Measurements from ENCODE around the gene CDH4.
A peak's percentile ranks its signal among the peaks of the same experiment; 100 is the strongest.

The CDH4 gene

DNA sequence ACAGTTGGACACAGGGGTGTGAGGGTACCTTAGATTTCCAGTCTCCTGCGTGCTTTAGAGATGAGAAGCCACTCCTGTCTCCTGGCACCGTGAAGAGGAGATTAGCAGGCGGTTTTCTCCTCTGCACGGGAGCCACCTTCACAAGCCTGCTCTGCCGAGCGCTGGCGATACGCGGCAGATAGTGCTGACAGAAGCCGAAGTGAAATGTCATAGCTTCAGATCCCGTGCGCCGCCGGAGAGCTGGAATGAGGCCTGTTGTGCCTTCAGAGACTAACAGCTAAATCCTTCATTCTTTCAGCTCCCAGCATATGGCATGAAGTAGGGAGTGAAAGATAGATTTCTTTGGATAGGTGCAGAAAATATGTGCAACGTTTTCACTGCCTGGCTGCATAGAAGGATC lies 442.6 kb downstream of the CDH4 start:
- no peak for DNase-seq (ENCODE audit: low read depth)

DNA sequence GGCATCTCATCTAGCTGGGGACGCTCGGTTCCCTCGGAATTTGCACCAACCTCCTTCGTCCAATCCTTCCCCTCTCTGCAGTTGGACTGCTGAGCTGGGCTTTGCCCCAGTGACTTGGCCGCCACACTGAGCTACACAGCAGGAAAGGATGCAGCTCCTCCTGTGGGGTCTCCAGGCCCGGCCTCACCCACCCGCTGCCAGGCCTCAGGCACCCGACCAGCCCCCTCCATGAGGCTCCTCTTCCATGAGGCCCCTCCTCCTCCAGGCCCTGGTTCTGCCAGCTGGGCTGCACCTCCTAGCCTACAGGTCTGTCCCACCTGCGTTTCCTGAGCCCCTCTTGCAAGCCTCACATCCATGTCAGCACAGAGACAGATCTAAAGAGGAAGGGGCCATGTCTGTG lies 443.7 kb downstream of the CDH4 start:
- no peak for DNase-seq (ENCODE audit: low read depth)

DNA sequence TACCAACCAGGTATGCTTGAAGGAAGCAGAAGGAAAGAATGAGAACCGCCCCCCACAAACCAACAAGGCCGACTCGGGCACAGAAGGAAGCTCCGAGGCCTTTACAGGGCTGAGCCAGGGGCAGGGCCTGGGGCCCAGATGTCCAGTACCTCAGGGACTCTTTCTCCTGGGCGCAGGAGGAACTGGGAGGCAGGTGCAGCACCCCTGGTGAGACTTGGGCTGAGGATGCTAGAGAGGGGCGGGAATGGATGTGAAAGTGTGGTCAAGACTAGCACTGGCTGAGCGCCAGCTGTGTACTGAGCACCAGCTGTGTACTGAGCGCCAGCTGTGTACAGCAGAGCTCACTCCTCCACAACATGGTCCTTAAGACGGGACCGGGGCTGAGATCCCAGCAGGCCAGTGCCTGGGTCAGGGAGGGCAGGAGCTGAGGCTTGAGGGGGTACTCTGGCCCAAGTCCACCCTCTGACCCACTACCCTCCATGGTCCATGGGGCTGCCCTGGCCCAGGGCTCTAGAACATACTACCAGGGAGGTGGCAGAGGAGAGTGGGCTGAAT lies 444.2 kb downstream of the CDH4 start:
- DNase-seq (ENCODE audit: low read depth), result no peak

DNA sequence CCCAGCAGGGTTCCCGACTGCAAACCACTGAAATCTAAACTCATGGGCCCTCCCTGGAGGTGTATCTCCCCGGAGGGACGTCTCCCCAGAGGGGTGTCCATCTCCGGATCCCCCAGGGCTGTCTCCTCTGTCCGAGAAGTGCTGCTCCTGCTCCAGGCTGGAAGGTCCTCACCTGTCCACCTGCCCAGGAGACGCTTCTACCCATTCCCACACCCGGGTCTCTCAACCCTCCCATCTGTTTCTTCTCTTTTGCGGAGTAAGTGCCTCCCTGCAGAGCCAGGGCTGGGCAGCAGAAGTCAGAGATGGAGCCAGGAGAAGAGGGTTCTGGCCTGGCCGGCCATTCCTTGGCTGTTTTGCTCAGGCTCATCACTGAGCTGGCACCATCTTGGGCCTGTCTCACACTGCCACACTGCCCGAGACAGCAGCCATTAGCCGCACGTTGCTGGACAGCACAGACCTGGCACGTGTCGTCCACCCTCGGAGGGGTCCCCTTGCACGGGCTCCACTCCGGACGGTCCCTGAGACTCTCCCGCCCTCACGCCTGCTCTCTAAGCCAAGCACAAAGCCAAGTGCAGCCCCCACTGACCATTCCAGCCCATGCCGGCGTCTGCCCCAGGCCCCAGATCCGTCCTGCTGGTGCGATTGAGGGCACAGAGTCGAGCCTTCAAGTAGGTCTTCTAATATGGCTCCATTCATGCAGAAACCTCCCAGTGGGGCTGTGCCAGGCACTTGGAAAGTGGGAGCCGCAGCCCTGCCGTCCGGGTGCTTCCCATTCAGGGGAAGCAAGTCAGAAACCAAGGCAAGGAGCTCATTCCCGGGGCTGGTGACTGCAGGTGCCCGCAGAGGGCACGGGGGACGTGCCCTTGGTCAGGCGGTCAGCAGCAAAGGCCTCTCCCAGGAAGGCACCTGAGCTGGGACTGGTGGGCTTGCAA lies 445.9 kb downstream of the CDH4 start:
- DNase-seq (ENCODE audit: low read depth), result no peak

DNA sequence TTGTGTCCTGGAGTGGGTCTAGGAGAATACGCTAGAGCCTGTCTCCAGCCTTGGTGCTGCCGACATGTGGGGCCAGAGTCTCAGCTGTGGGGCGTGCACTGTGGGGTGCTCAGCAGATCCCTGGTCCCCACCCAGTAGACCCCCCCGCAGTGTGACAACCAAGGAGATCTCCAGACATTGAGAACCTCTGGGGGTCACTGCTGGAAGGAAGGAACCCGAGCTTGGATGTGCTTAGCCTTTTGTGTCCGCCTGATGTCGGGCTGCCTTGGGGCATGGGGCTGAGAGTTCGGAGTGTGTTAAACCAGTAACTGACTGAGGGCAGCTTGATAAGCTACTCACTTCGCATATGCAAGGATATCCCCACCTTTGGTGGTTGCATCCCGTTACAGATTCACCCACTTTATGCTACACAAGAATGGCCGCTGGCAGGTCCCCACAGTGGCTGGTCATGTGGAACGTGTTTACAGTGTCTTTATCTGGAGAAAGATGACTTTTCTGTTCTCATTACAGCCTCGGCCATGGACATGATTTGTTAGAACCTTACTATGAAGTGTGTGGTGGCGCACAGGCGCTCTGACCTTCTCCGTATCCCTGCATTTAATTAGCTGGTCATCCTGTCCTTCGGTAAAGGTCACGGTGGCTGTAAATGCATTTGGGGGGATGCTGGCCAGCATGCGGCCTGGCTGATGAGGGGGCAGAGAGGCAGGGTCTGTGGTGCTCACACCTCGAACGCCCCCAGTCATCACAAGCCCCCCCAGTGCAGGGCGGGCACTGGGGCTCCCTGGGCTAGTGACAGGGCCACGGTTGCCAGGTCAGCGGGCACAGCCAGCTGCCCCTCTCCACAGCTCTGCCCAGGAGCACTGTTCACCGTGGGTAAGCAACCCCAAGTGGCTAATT lies 446.8 kb downstream of the CDH4 start:
- no peak for DNase-seq (ENCODE audit: low read depth)

GRCh38 chr20:61699495-61700374 lies 447.7 kb downstream of the CDH4 start:
- DNase-seq (ENCODE audit: low read depth), result no peak

GRCh38 chr20:61700595-61701140 lies 448.6 kb downstream of the CDH4 start:
- no peak for DNase-seq (ENCODE audit: low read depth)

DNA sequence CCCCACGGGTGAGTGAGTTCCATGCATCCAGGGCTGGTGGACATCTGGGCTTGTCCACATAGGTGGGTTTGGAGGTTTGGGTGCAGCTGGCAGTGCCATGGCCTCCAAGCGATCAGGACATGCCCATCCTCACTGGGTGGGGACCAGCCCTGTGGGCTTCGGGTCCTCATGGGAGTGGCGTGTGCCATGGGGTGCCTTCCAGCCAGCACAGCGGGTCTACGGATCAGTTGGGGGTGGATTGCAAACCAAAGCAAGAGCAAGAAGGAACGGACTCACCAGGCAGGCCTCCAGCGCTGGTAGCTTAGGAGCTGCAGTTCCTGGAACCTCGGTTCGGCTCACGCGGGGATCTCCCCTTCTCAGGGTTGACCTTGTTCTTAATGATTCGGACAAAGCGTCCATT lies 449.3 kb downstream of the CDH4 start:
- no peak for DNase-seq (ENCODE audit: low read depth)

DNA sequence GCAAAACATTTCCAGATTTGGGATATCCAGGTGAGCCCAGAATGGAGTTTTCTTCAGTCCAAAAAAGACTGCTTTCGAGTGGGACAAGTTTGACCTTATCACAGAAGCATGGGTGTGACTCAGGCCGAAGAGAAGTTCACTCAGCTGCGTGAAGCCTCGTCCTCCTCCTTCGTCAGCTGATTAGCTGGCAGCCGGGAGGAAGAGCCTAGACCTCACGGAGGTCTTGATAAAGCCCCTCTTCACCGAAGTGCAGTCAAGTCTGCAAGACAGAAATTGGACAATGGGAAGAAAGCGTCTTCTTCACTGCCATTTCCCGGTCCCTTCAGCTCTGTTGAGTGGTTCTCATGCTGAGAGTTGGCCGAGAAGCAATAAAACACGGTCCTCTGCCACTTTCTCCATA lies 449.7 kb downstream of the CDH4 start:
- DNase-seq (ENCODE audit: low read depth), result no peak

GRCh38 chr20:61702246-61702645 lies 450.2 kb downstream of the CDH4 start:
- no peak for DNase-seq (ENCODE audit: low read depth)

- no peak for DNase-seq (ENCODE audit: low read depth)
These were observed 452.6 kb downstream of the CDH4 start for GRCh38 chr20:61704661-61705060.

GRCh38 chr20:61705386-61706258 lies 453.6 kb downstream of the CDH4 start:
- DNase-seq (ENCODE audit: low read depth), result no peak

- no peak for DNase-seq (ENCODE audit: low read depth)
These were observed 454.3 kb downstream of the CDH4 start for GRCh38 chr20:61706259-61706961.

DNA sequence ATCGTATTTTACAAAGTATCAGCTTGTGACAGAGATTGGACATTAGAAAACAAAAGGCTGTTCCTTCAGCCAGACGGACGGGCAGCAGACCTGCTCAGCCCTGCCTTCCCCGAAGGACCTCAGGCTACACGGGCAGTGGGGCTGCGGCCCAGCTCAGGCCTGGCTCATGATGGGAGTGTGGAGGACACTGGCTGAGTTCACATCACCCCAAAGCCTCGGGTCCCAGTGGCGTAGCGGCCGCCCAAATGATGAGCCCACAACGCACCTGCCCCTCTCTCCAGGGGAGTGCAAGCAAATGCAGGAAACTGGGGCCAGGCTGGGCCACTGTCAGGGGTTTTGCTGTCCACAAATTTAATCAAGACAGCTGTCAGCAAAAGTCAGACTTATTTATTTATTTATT lies 456.8 kb downstream of the CDH4 start:
- no peak for DNase-seq (ENCODE audit: low read depth)

DNA sequence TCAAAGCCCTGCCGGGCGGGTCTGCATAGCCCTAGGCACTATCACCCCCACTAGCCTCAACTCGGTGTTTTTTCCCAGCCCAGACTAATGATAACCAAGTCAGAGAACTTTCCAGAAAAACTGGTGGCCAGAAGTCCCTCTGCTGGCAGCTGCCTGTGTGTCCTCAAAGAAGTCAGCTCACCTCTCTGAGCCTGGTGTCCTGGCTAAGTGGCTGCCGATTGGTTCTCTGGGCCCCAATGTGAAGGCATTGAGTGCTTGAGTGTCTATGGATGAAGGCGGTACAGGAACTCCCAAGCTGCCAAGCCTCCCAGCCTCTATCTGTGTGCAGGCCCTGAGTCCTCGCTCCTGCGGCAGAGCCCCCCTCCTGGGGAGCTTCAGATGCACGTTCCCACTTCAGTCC lies 458.0 kb downstream of the CDH4 start:
- DNase-seq (ENCODE audit: low read depth), result no peak

DNA sequence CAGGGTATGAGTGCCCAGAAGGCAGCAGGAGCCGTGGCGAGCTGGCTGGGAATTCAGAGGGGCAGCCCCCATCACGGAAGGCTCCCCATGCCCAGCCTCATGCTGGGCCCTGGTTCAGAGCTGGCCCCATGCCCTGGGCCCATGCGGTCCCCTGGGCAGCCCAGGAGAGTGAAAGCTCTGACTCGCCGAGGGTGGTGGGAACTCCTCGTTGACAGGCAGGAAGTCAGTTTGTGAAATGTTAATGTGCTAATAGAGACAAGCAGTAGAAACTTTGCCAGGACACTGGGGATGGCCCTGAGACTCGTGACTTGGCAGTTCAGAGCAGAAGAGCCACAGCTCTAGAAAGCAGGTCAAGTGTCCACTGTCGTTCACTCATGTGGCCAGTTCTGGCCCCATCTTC lies 460.6 kb downstream of the CDH4 start:
- no peak for DNase-seq (ENCODE audit: low read depth)

- no peak for DNase-seq (ENCODE audit: low read depth)
These were observed 466.4 kb downstream of the CDH4 start for GRCh38 chr20:61718361-61719005.

DNA sequence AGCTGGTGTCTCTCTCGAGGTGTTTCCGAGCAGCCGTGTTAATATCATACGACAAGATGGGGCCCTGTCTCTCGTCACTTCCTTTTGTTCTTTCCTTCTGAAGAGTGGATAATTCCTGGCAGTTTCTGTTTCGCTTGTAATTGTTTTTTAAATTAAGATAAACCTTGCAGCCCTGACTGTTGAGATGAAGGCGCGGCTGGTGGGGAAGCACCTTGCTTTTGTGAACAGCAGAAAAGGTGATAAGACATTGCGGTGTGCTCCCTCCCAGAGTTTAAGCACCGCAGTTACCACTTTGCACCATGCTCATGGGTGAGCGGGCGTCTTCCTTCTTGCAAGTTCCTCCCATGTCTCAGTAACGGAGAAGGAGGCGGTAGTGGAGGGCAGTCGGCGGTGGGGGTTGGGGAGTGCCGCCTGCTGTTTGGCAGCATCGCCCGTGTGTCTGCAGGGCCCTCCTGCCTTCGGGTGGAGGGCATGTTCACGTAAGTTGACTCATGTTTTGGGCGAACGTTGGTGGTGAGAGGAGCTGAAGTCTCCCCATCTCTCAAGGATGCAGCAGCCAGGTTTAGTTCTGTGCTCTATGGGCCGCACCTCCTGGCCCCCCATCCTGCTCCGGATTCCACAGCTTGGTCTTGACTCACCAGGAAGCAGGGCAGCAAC lies 467.8 kb downstream of the CDH4 start:
- DNase-seq (ENCODE audit: low read depth), result peak; percentile 21

DNA sequence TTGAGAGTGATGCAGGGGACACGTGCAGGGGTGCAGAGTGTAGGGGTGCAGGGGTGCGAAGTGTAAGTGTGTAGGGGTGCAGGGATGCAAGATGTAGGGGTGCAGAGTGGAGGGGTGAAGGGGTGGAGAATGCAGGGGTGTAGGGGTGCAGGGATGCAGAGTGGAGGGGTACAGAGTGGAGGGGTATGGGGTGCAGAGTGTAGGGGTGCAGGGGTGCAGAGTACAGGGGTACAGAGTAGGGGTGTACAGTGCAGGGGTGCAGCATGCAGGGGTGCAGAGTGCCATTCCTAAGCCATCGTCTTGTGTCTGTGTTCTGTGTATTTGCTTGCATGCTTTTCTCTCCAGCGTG lies 468.3 kb downstream of the CDH4 start:
- no peak for DNase-seq (ENCODE audit: low read depth)
